ES-I3 (cell line): Measurements from ENCODE around the gene TGM2.
"Not testable (repeated sequence)": the region's sequence is repeated elsewhere in the genome, so short reads cannot be mapped to it uniquely, and the experiment has no call there.

Experiments used
- H3K36me3 ChIP-seq: 2 replicates; pipeline ENCODE4 v1.6.1; 2013; ENCODE audit warnings: mild to moderate bottlenecking, low read length, control low read depth, moderate library complexity; ENCODE audit not compliant: insufficient read depth
- H3K4me1 ChIP-seq: 2 replicates; pipeline ENCODE4 v1.6.1; 2013; ENCODE audit warnings: mild to moderate bottlenecking, control low read depth, low read length; ENCODE audit not compliant: insufficient read depth
- H3K9ac ChIP-seq: 2 replicates; pipeline ENCODE4 v1.6.1; 2013; ENCODE audit warnings: low read depth, mild to moderate bottlenecking, low read length, moderate library complexity
- H3K9me3 ChIP-seq: 2 replicates; pipeline ENCODE4 v1.6.1; 2013; ENCODE audit warnings: mild to moderate bottlenecking, low read length, moderate library complexity; ENCODE audit not compliant: control insufficient read depth, insufficient read depth

Gene TGM2

GRCh38 chr20:38112930-38113294 lies 52.2 kb downstream of the TGM2 start:
- Histone ChIP-seq H3K36me3 (no peaks in the 10 kb centered on the region), H3K9ac (no peak overlapping the region), H3K4me1 (0 out of 2 replicates have a peak, but pooled peaks cover 8% of the 10 kb centered on the region), H3K9me3 (no peaks in the 10 kb centered on the region)

DNA sequence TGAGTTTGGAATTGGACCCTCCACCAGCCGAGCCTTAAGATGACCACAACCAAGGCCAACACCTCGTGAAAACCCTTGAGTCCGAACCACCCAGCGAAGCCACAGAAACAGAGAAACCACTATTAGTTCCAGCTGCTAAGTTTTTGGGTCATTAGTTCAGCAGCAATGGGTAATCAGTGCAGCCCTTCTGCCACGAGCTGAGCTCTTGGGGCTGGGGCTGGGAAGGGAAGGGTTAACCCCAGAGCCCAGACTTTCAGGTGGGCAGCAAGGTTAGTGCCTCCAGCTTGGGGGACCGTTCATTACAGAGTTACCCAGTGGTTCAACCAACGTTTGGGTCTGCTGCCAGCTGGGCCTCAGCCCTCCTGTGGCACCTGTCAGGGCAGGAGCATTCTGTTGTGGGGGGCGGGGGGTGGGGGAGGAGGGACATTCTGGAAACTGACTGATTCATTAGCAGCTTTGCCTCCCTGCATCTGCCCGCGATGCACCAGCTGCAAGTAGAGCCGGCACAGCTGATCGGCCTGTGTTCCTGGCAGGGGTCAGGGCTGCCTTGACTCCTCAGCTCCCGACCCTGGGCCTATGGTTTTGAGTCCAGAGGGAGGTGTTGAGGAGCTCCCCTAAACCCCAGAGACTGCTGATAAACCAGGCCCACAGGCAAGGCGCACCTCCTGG lies 52.7 kb downstream of the TGM2 start:
- Histone ChIP-seq H3K4me1 (0 out of 2 replicates have a peak, but pooled peaks cover 5% of the 10 kb centered on the region), H3K9me3 (no peaks in the 10 kb centered on the region), H3K36me3 (no peaks in the 10 kb centered on the region), H3K9ac (no peak overlapping the region)

DNA sequence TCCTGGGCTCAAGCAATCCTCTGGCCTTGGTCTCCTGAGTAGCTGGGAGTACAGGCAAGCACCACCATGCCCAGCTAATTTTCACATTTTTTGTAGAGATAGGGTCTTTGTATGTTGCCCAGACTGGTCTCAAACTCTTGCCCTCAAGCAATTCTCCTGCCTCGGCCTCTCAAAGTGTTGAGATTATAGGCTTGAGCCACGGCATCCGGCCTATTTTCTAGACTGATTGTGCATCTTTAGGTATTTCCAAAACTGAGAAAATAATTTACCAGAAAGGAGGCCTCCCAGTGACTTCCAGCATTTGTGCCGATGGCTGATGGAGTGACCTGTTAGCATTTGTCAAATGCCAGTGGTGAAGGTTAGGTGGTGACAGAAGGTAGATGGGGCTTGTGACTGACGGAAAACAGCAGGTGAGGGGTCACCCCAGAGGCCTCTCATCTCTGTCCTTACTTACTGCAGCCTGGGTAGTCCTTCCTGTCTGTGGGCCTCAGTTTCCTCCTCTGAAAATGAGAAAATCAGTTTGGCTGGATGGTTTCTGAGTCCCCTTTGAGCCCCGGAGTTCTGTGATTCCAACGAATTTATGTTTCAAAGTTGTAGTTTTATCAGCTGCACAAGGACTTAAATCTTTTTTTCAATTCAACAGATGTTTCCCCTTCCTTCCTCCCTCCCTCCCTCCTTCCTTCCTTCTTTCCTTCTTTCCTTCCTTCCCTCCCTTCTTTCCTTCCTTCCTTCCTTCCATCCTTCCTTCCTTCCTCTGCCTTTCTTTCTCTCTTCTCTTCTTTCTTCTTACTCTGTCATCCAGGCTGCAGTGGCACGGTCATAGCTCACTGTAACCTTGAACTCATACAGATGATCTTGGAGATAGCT lies 53.5 kb downstream of the TGM2 start:
- Histone ChIP-seq H3K4me1 (0 out of 2 replicates have a peak, but pooled peaks cover 5% of the 10 kb centered on the region), H3K9me3 (no peaks in the 10 kb centered on the region), H3K36me3 (no peaks in the 10 kb centered on the region), H3K9ac (no peak overlapping the region)

DNA sequence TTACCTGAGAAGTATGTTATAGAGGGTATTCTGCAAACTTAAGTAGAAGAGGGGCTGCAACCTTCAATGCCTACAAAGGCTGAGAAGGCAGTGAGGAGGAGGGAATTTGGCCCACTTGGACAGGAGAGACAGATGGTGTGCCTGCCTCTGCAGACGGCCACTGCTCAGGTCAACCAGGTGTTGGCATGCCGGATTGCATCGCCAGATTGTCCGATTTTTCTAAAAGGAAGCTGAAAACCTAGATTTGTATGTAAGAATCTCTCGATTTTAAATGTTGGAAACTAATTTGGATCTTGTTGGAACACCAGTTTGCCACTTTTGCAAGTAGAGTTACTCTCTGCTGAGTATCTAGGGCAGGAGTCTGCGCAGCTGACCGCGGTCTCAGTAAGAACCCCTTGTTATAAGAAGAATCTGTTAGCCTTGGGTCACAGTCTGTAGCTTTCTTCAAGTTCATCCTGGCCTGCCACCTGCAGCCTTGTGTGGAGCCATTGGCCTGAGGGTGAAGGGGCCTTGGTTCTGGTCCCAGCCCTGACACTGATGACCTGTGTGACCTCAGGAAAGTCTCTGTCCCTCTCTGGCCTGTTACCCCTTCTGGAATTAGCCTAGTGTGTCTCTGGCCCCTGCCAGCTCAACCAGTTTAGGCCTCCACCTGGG lies 54.4 kb downstream of the TGM2 start:
- Histone ChIP-seq H3K9me3 (no peaks in the 10 kb centered on the region), H3K9ac (no peak overlapping the region), H3K4me1 (0 out of 2 replicates have a peak, but pooled peaks cover 5% of the 10 kb centered on the region), H3K36me3 (no peaks in the 10 kb centered on the region)

DNA sequence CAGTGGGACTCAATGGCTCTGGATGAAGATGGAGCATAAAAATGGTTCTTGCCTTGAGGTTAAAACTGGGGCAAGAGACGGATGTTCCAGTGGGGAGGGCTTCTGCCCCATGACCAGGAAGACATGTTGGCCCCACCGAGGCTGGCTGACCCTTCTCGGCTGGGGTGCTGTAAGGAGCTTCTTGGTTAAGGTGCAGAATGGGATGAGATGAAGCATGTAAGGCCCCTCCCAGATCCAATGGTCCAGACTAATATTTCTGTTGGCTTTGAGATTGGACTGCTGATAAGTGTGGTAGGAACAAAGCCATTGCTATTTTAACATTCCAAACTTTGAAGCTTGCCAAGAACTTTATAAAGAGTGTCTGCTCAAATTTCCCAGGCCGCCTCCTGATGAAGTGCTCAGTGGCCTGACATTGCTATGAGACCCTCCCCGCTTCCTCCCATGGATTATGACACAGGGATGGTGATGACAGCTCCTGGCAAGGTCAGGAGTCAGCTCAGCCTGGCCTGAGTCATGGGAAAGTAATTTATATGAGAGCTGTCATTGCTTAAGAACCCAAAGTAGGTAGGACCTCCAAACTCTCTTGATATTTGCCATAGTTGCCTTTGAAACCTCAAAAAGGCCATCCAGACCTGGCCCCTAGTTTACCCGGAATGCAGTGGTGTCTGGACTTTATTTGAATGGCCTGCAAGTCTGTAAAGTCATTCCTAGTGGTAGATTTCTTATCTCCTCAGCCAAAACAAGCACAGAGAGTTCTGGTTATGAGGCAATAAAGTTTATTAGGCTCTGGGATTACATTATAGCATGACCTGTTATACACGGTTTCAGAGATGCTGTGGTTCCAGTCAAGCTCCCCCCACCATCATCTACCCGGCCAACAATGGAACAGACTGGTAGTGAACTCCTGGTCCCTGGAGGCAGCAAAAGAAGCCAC lies 55.2 kb downstream of the TGM2 start:
- H3K4me1 ChIP-seq: 0 out of 2 replicates have a peak, but pooled peaks cover 5% of the 10 kb centered on the region
- H3K9ac ChIP-seq: no peak overlapping the region
- no peaks in the 10 kb centered on the region for H3K36me3 ChIP-seq
- no peaks in the 10 kb centered on the region for H3K9me3 ChIP-seq

DNA sequence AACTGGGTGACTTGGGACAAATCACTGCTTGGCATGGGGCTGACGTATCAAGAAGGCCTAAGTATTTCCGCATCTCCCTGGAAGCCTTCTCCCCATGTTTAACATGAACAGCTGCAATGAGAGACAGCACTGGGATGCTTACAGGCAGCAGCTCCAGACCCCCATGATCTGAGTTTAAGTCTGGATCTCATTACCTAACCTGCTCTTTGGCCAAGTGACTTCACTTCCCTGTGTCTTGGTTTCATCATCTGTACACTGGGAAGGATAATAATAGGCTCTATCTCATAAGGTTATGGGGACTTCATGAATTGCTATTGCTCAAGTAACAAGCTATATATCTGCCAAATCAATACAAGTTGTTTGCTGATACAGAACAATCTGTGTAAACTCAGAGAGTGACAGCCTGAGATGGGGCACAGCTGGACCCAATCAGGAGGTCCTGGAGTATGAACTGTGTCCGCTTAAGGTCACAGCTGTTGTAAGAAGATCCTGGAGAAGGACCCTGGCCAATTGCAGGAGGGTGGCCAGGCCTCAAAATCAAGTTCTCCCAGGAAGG lies 56.0 kb downstream of the TGM2 start:
- Histone ChIP-seq H3K4me1 (0 out of 2 replicates have a peak, but pooled peaks cover 5% of the 10 kb centered on the region), H3K36me3 (no peaks in the 10 kb centered on the region), H3K9ac (no peak overlapping the region), H3K9me3 (no peaks in the 10 kb centered on the region)

GRCh38 chr20:38108438-38108985 lies 56.6 kb downstream of the TGM2 start:
- Histone ChIP-seq H3K36me3 (no peaks in the 10 kb centered on the region), H3K9me3 (no peaks in the 10 kb centered on the region), H3K9ac (no peak overlapping the region), H3K4me1 (0 out of 2 replicates have a peak, but pooled peaks cover under 1% of the 10 kb centered on the region)

- not testable (repeated sequence) for H3K4me1 ChIP-seq, H3K36me3 ChIP-seq, H3K9me3 ChIP-seq, H3K9ac ChIP-seq
Observed at GRCh38 chr20:38107916-38108315, 57.2 kb downstream of the TGM2 start.

- H3K4me1 ChIP-seq, H3K9me3 ChIP-seq, H3K9ac ChIP-seq: not testable (repeated sequence)
Observed at GRCh38 chr20:38107386-38107785, 57.7 kb downstream of the TGM2 start.

DNA sequence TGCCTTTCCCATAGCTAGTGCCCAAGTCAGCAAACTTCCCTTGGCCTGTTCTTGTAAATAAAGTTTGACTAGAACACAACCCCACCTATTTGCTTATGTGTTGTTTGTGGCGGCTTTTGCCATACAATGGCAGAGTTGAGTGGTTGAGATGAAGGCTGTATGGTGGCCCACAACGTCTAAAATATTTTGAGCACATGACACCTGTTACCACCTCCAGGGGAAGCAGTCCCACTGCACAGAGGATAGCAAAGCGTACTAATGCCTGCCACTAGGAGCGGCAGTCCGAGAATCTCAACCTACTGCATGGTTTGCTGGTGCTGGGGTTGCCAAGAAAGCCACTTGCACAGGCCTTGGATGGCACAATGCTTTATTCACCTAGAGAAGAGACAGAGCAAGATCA lies 58.6 kb downstream of the TGM2 start:
- Histone ChIP-seq H3K9ac (no peak overlapping the region), H3K9me3 (no peaks in the 10 kb centered on the region), H3K4me1 (no peaks in the 10 kb centered on the region), H3K36me3 (no peaks in the 10 kb centered on the region)

More at GRCh38 chr20:38107386-38107785, 57.7 kb downstream of the TGM2 start:
- not testable (repeated sequence) for H3K36me3 ChIP-seq

GRCh38 chr20:38104285-38104684 lies 60.8 kb downstream of the TGM2 start:
- no peaks in the 10 kb centered on the region for H3K9me3 ChIP-seq
- H3K4me1 ChIP-seq: no peaks in the 10 kb centered on the region
- no peaks in the 10 kb centered on the region for H3K36me3 ChIP-seq
- no peak overlapping the region for H3K9ac ChIP-seq

DNA sequence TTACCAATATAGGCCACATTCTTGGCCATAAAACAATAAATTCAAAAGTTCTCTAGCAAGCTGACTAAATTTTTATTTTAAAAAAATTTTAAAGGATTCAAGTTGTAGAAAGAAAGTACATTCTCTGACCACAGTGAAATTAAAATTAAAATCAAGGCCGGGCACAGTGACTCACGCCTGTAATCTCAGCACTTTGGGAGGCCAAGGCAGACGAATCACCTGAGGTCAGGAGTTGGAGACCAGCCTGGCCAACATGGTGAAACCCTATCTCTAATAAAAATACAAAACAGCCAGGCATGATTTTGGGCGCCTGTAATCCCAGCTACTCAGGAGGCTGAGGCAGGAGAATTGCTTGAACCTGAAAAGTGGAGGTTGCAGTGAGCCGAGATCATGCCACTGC lies 62.9 kb downstream of the TGM2 start:
- not testable (repeated sequence) for H3K9me3 ChIP-seq, H3K9ac ChIP-seq, H3K4me1 ChIP-seq, H3K36me3 ChIP-seq

- Histone ChIP-seq H3K36me3 (no peaks in the 10 kb centered on the region), H3K4me1 (no peaks in the 10 kb centered on the region), H3K9me3 (no peaks in the 10 kb centered on the region), H3K9ac (no peak overlapping the region)
Observed at GRCh38 chr20:38098952-38099351, 66.1 kb downstream of the TGM2 start.
